Retinal pigment epithelial cell (primary cell): ENCODE measurements around the gene FBXO28.
"Not testable (repeated sequence)": the region's sequence is repeated elsewhere in the genome, so short reads cannot be mapped to it uniquely, and the experiment has no call there.

ENCODE experiments used
- DNase-seq: peaks from one replicate; pipeline ENCODE4 v3.0.0-alpha.2; 2010; ENCODE audit warnings: low read depth
- H3K4me3 ChIP-seq: 2 replicates; pipeline ENCODE4 v1.5.1; 2011; ENCODE audit warnings: mild to moderate bottlenecking, low read length, control low read depth, moderate library complexity
- TF ChIP-seq, protein P1 (sequence below): conservative IDR thresholded peaks from 2 replicates; pipeline ENCODE4 v1.5.1; 2011; ENCODE audit warnings: low read depth, low read length, control low read depth, inconsistent platforms

The FBXO28 gene

GRCh38 chr1:224205438-224205840, 91.5 kb downstream of the FBXO28 start:
- no peak for DNase-seq
- TF ChIP-seq, protein P1, sequence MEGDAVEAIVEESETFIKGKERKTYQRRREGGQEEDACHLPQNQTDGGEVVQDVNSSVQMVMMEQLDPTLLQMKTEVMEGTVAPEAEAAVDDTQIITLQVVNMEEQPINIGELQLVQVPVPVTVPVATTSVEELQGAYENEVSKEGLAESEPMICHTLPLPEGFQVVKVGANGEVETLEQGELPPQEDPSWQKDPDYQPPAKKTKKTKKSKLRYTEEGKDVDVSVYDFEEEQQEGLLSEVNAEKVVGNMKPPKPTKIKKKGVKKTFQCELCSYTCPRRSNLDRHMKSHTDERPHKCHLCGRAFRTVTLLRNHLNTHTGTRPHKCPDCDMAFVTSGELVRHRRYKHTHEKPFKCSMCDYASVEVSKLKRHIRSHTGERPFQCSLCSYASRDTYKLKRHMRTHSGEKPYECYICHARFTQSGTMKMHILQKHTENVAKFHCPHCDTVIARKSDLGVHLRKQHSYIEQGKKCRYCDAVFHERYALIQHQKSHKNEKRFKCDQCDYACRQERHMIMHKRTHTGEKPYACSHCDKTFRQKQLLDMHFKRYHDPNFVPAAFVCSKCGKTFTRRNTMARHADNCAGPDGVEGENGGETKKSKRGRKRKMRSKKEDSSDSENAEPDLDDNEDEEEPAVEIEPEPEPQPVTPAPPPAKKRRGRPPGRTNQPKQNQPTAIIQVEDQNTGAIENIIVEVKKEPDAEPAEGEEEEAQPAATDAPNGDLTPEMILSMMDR: no peak
- no peak overlapping the region for H3K4me3 ChIP-seq

DNA sequence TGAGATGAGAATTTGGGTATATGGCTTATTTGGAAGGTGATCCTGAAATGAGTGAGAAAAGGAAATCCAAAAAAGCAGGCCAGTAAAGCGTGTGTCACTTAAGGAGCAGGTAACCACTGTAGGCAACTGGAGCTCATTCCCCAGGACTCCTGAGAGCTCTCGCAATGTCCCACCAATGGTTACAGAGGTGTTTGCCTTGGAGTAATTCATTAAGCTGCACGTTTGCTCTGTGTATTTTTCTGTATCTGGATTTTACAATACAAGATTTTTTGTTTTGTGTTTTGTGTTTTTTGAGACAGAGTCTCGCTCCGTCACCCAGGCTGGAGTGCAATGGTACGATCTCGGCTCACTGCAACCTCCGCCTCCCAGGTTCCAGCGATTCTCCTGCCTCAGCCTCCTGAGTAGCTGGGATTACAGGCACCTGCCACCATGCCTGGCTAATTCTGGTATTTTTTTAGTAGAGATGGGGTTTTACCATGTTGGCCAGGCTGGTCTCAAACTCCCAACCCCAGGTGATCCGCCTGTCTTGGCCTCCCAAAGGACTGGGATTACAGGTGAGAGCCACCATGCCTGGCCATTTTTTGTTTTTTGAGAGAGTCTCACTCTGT, 92.1 kb downstream of the FBXO28 start:
- H3K4me3 ChIP-seq, DNase-seq: not testable (repeated sequence)

DNA sequence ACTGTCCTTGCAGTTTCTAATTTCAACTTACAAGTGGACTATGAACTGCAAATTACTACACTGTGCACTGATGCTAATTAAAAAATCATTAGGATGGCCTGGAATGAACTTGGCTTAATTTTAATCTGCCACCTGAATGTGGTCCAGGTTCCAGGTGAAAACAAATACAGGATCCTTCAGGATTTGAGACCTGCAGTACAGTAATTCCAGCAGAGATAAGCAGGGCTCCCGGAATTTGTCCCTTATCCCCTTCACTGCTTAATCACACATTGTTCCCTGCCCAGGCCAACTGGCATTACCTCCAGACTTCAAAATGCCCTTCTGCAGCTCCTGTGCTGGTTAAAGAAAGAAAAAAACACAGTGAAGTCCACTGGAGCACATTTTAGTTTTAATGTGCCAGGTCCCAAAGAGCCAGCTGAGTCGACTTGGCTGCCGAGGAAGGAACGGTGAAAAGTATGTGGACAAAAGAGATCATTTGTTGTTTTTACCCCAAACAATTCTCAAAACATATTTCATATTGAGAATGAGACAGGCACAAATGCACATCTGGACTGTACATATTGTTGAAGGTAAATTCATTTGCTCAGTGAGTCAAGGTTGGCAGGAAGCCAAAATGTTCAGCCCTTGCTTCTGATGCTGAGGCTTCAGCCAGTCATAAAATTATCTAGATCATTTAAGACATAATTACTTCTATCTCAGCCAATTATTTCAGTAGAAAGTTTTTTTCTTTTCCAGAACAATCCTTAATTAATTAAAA, 97.5 kb downstream of the FBXO28 start:
- no peak for DNase-seq
- TF ChIP-seq, protein P1: no peak
- no peak overlapping the region for H3K4me3 ChIP-seq
